GM21528 (cell line): ENCODE data around the gene MLEC.
"Not testable (repeated sequence)": the region's sequence is repeated elsewhere in the genome, so short reads cannot be mapped to it uniquely, and the experiment has no call there.

ENCODE experiments used
- ATAC-seq: cut with Tn5 transposase; IDR thresholded peaks from one replicate; pipeline ENCODE4 v1.9.1; 2021; ENCODE audit warnings: mild to moderate bottlenecking, moderate library complexity; ENCODE audit not compliant: unreplicated experiment, low FRiP score

Gene MLEC

GRCh38 chr12:120661432-120661831 is 25.5 kb upstream of the MLEC start:
- no peak for ATAC-seq

- ATAC-seq, result peak; percentile 59
Measured at GRCh38 chr12:120662879-120663278, 24.1 kb upstream of the MLEC start.

GRCh38 chr12:120663741-120664140 is 23.2 kb upstream of the MLEC start:
- ATAC-seq, result no peak

GRCh38 chr12:120666571-120667390 is 20.2 kb upstream of the MLEC start:
- ATAC-seq, result no peak

GRCh38 chr12:120668091-120668867 is 18.7 kb upstream of the MLEC start:
- no peak for ATAC-seq

- ATAC-seq, result peak; percentile 48
Measured at GRCh38 chr12:120668868-120669840, 17.8 kb upstream of the MLEC start.

- not testable (repeated sequence) for ATAC-seq
Measured at GRCh38 chr12:120670237-120670636, 16.7 kb upstream of the MLEC start.

- ATAC-seq, result no peak
Measured at GRCh38 chr12:120670667-120671066, 16.3 kb upstream of the MLEC start.

GRCh38 chr12:120674097-120674636 is 12.8 kb upstream of the MLEC start:
- no peak for ATAC-seq

- peak; percentile 54 for ATAC-seq
Measured at GRCh38 chr12:120677765-120678473, 9.0 kb upstream of the MLEC start.

- ATAC-seq, result no peak
Measured at GRCh38 chr12:120678572-120678971, 8.4 kb upstream of the MLEC start.

GRCh38 chr12:120680165-120680738 is 6.7 kb upstream of the MLEC start:
- ATAC-seq, result no peak

GRCh38 chr12:120684523-120684932 is 2.4 kb upstream of the MLEC start:
- no peak for ATAC-seq

GRCh38 chr12:120685522-120685921 is 1.4 kb upstream of the MLEC start:
- no peak for ATAC-seq

GRCh38 chr12:120686151-120686689 is 729 bp upstream of the MLEC start:
- ATAC-seq, result peak; percentile 66

- ATAC-seq, result no peak
Measured at GRCh38 chr12:120687578-120688289, 785 bp downstream of the MLEC start.

- no peak for ATAC-seq
Measured at GRCh38 chr12:120688527-120689071, 1.6 kb downstream of the MLEC start.
